MV-4-11 (cell line): ENCODE data around the gene CDC123.
A peak's percentile ranks its signal among the peaks of the same experiment; 100 is the strongest.
"Not testable (repeated sequence)": the region's sequence is repeated elsewhere in the genome, so short reads cannot be mapped to it uniquely, and the experiment has no call there.

Experiments
- DNase-seq: peaks from one replicate; lab custom pipeline; 2025; lab: John Stamatoyannopoulos, UW

The CDC123 gene

GRCh38 chr10:12235116-12235694 lies 39.2 kb downstream of the CDC123 start:
- no peak for DNase-seq

GRCh38 chr10:12235796-12236195 lies 39.8 kb downstream of the CDC123 start:
- DNase-seq, result no peak

- DNase-seq, result peak; percentile 82
Measured at GRCh38 chr10:12237265-12238220, 41.6 kb downstream of the CDC123 start.

GRCh38 chr10:12238821-12239220 lies 42.8 kb downstream of the CDC123 start:
- no peak for DNase-seq

- peak; percentile 41 for DNase-seq
Measured at GRCh38 chr10:12241810-12242529, 46.0 kb downstream of the CDC123 start.

DNA sequence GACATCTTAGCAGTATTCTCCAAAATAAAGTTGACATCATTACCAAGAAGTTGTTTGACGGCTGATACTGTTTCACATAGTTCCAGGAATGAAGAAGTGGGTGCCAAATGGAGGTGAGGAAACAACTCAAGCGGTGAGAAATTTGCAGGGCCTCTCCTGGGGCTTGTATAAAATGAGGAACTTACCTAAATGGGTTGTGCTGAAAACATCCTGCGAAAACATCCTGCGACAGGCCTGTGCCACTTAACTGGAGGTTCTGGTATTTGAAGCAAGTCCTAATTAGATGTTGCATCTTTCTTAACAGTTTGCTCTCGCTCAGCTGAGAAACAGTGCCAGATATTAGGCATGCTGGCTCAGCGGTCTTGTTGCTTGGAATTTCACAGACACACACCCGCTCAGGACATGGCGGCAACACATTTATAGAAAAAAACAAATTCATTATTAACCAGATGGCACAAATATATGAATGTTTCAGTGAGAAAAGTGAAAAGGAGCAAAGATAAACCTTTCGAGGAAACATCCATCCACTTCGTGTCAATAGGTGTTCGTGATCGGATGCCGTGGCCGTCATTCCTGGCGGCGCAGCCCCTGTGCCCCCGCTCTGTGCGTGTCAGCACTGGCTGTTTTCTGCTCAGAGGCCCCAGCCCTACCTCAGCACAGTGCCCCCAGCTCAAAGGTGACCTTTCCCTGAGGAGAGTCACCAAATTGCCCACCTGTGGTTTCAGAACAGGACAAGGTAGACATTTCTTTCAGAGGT lies 48.1 kb downstream of the CDC123 start:
- DNase-seq, result peak; percentile 79

DNA sequence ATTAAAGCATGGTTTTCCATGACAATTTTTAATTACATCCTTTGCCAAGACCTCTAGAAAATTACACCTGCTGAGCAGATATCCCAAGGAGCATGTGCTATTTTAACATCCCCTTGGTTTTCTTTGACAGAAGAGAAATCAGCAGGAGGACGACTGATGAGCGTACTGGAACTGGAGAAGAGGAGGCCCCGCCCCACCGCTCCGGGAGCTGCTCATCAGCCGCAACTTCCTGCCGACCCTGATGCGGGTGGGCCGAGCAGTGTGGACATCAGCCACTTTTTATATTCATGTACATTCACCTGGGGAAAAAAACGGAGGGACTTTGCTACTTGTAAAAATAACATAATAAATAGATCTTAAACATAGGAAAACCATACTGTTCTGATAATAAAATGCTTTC lies 54.2 kb downstream of the CDC123 start:
- DNase-seq, result no peak

DNA sequence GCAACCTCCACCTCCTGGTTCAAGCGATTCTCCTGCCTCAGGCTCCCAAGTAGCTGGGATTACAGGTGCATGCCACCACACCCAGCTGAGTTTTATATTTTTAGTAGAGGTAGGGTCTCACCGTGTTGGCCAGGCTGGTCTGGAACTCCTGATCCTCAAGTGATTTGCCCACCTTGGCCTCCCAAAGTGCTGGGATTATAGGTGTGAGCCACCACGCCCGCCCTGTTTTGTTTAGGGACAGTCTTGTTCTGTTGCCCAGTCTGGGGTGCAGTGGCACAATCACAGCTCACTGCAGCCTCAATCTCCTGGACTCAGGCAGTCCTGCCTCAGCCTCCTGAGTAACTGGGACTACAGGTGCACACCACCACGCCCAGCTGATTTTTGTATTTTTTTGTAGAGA lies 54.7 kb downstream of the CDC123 start:
- DNase-seq, result not testable (repeated sequence)

DNA sequence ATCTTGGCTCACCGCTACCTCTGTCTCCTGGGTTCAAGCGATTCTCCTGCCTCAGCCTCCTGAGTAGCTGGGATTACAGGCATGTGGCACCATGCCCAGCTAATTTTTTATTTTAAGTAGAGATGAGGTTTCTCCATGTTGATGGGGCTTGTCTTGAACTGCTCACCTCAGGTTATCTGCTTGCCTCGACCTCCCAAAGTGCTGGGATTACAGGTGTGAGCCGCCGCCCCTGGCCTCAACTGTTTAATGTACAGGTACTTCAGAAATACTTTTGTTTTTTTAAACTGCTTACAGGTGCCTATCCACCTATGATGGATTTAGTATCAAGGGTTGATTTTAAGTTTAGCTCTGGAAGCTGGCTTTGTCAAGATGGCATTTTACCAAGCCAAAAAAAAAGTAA lies 55.6 kb downstream of the CDC123 start:
- no peak for DNase-seq

DNA sequence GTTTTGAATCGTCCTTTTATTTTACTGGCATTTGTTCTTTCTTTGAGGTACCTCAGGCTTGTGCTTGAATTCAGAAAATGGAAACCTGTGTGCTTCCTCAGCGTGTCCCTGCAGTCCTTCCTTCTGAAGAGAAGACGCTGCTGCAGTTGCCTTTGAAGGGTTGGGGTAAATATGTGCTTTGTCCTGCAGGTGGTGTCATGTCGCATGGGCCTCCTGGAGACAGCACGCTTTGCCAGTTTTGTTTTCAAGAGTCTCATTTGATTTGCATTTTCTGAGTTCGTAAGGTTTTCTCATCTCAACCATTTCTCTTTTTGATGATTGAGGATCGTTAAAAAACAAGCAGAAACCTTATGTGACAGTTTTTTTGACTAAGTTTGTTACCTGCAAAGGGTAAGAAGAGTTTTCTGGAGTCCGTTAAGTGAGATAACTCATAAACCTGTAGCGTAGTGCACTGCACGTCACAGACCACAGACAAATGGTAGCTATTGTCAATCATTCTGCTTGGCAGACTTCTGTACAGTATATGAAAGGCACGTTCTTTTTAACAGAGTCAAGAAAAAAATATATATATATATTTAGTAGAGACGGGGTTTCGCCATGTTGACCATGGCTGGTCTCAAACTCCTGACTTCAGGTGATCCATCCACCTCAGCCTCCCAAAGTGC lies 57.0 kb downstream of the CDC123 start:
- peak; percentile 38 for DNase-seq

- DNase-seq, result no peak
Measured at GRCh38 chr10:12255048-12255447, 59.1 kb downstream of the CDC123 start.

GRCh38 chr10:12259988-12260387 lies 64.0 kb downstream of the CDC123 start:
- DNase-seq, result no peak

DNA sequence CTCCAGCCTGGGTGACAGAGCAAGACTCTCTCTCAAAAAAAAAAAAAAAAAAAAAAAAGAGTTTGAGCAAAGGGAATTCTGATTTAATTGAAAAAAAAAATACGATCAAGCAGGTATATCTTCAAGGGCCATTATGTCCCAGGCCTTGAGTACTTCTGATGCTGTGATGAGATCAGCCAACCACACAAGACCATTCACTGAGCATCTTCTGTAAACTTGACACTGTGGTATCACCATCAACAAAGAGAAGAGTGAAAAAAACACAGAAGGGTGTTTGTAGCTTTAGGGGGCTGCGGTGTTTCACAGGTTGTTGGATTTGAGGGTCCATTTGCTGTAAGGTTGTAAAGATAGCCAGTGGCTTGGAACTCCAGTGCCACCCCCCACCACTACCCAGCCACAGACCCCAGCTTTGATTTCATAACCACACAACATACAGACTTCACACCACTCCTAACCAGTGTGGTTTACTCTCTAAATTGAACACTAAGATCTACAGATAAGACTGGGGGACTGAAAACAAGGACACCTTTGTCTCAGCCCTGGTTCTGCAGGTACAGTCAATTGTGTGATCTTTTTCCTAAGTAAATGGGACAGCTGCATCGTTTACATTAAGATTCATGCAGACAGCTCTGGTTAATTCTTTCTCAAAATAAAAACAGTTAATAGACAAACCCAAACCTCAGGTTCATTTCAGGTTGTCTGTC lies 66.4 kb downstream of the CDC123 start:
- DNase-seq, result no peak

- DNase-seq, result peak; percentile 73
Measured at GRCh38 chr10:12264204-12264940, 68.4 kb downstream of the CDC123 start.

DNA sequence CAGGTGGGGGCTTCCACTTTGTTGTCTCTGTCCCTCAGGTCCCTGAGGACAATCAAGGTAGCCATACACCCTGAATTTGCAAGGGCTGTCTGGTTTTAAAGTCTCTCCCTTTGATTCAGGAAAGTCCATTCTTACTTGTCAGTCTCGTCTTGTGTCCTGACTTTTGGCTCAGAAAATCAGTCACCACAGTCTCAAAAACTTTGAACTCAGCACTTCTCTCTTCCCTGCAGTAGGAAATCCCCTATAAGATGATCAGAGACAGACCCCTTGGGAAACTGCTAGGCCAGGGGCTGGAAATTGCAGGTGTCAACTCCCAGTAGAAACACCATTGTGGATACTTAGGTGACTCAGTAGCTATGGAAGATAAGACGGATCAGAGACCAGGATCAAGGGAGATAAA lies 73.1 kb downstream of the CDC123 start:
- no peak for DNase-seq

- no peak for DNase-seq
Measured at GRCh38 chr10:12271210-12271540, 75.2 kb downstream of the CDC123 start.

DNA sequence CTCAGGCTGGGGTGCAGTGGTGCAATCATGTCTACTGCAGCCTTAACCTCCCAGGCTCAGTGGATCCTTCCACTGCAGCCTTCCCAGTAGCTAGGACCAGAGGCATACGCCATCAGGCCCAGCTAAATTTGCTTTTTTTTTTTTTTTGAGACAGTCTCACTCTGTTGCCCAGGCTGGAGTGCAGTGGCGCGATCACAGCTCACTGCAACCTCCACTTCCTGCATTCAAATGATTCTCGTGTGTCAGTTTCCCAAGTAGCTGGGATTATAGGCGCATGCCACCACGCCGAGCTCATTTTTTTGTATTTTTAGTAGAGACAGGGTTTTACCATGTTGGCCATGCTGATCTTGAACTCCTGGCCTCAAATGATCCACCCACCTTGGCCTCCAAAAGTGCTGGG lies 81.9 kb downstream of the CDC123 start:
- not testable (repeated sequence) for DNase-seq

GRCh38 chr10:12279281-12279680 lies 83.3 kb downstream of the CDC123 start:
- peak; percentile 65 for DNase-seq

DNA sequence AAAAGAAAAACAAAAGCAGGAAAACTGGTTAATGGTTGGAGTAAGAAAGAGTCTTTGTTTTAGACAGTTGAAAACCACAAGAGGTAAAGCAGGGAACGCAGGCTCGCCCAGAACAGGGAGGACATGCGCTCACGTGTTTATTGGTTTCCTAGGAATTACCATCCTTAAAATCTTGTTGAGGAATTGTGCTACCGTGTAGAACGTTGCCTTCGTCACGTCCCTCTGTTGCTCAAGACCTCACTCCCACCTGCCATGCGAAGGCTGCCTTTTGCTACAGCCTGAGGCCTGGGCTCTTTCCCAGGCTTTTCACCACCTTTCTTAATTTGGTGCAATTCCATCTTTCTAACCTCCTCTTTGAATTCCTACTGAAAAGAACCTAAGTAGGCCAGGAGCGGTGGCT lies 91.8 kb downstream of the CDC123 start:
- no peak for DNase-seq

GRCh38 chr10:12297784-12298183 lies 101.8 kb downstream of the CDC123 start:
- DNase-seq, result not testable (repeated sequence)
